ENCODE results near the gene SP110.

Gene SP110

DNA sequence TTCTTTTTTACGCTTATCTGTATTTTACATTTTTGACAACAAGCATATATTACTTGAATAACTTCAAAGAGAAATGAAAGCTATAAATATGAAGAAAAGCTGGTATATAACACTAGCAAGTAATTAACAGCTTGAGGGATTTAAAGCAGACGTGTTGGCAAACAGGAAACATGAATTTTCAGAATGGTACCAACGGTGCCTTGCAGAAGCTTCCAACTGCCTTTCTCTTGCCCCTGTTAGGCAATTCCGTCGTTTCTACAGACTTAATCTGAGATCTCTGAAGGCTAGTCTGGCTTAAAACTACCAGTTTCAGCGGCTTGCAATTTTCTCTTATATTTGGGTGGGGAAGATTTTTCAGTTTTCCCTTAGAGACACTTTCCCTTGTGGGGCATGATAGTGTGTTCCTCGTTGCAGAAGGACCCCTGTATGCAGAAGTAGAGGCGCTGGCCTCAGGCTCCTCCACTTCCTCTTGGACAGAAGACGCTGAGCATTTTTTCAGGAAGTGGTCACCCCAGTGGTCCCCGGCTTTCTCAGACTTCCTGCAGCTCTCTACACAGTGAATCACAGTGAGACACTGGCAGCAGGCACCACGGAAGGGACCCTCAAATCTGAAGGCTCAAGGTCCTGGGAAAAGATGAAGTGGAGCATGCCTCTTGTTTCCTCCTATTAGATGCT is 94.9 kb downstream of the SP110 start:
- TF ChIP-seq EP300 (IDR thresholded peaks at IDR 0.05; ENCODE audit: borderline replicate concordance) (no peak), CREB1 (IDR thresholded peaks at IDR 0.05; ENCODE audit: low read depth) (no peak), TCF12 (IDR thresholded peaks at IDR 0.05; ENCODE audit: low read depth) (no peak), EGR1 (IDR thresholded peaks at IDR 0.05) (no peak), CEBPB (IDR thresholded peaks at IDR 0.05) (no peak), TAF1 (IDR thresholded peaks at IDR 0.05; ENCODE audit: low read depth) (no peak), TEAD4 (IDR thresholded peaks at IDR 0.05) (no peak), YY1 (IDR thresholded peaks at IDR 0.05; ENCODE audit: low read depth) (no peak), RAD21 (IDR thresholded peaks at IDR 0.05; ENCODE audit: low read depth) (no peak), ZBTB7A (IDR thresholded peaks at IDR 0.05; ENCODE audit: low read depth) (no peak)
- TF ChIP-seq, protein P1, sequence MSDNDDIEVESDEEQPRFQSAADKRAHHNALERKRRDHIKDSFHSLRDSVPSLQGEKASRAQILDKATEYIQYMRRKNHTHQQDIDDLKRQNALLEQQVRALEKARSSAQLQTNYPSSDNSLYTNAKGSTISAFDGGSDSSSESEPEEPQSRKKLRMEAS (IDR thresholded peaks at IDR 0.05): no peak
- TF ChIP-seq, protein P2, sequence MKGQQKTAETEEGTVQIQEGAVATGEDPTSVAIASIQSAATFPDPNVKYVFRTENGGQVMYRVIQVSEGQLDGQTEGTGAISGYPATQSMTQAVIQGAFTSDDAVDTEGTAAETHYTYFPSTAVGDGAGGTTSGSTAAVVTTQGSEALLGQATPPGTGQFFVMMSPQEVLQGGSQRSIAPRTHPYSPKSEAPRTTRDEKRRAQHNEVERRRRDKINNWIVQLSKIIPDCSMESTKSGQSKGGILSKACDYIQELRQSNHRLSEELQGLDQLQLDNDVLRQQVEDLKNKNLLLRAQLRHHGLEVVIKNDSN (IDR thresholded peaks at IDR 0.05): no peak
- TF ChIP-seq, protein P3, sequence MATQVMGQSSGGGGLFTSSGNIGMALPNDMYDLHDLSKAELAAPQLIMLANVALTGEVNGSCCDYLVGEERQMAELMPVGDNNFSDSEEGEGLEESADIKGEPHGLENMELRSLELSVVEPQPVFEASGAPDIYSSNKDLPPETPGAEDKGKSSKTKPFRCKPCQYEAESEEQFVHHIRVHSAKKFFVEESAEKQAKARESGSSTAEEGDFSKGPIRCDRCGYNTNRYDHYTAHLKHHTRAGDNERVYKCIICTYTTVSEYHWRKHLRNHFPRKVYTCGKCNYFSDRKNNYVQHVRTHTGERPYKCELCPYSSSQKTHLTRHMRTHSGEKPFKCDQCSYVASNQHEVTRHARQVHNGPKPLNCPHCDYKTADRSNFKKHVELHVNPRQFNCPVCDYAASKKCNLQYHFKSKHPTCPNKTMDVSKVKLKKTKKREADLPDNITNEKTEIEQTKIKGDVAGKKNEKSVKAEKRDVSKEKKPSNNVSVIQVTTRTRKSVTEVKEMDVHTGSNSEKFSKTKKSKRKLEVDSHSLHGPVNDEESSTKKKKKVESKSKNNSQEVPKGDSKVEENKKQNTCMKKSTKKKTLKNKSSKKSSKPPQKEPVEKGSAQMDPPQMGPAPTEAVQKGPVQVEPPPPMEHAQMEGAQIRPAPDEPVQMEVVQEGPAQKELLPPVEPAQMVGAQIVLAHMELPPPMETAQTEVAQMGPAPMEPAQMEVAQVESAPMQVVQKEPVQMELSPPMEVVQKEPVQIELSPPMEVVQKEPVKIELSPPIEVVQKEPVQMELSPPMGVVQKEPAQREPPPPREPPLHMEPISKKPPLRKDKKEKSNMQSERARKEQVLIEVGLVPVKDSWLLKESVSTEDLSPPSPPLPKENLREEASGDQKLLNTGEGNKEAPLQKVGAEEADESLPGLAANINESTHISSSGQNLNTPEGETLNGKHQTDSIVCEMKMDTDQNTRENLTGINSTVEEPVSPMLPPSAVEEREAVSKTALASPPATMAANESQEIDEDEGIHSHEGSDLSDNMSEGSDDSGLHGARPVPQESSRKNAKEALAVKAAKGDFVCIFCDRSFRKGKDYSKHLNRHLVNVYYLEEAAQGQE (IDR thresholded peaks at IDR 0.05; ENCODE audit: low read depth): no peak

DNA sequence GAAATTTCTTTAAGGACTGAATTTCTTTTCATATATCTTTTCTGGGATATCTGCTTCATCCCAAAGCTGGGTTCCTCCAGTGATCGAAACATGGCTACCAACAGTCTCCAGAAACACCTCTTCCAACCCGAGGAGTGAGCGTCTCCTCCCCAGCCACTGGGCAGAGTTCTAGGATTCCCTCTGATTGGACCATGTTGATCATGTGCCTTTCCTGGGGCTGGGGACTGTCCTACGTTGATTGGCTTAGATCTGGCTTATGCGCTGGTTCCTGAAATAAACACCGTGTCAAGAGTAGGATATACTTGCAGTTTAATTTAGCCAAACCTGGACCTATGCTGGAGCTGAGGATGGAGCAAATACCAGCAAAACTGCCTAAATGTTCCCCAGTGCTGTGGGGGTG is 95.5 kb downstream of the SP110 start:
- TF ChIP-seq, protein P2 (IDR thresholded peaks at IDR 0.05): no peak
- TF ChIP-seq TCF12 (IDR thresholded peaks at IDR 0.05; ENCODE audit: low read depth): no peak

All from Ishikawa (cell line).